ENCODE results near the gene TRMT1L. TPM values are rescaled to one million over a fixed set of nuclear protein-coding genes. Genes with fewer than 3 reads are reported as not detected.

Gene TRMT1L
- total and polyA plus RNA-seq, 5 donors from 2014 or later: 12.3 to 23.7 (median 20.2) TPM

DNA sequence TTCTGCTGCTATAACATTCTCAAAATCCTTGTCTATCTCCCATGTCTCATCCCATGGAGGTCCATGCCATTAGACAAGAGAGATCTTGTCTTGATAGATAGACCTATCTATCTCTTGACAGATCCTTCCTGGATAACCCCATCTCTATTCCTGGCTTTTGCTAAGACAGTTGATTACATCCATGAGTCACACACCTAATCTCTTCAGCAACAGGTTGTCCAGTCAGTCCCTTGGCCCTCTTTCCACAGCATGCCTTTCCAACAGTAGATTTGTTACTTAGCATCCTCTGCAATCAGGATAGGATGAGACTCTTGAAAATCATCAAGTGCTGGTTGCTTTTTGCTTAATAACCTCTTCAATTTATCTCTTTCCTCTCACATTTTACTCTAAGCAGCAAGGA is 46.6 kb downstream of the TRMT1L start:
- Histone ChIP-seq H3K9me3 (ENCODE audit: control insufficient read depth in 2 of 2, low read length in 2 of 2) (peaks cover 14 to 19% of the 10 kb centered on the region in 2 experiments), H3K27me3 (ENCODE audit: control insufficient read depth, insufficient read depth, low read length) (no peaks in the 10 kb centered on the region), H3K36me3 (ENCODE audit: control insufficient read depth, insufficient read depth, low read length) (no peaks in the 10 kb centered on the region), H3K27ac (ENCODE audit: insufficient read depth, low read length, poor library complexity, severe bottlenecking) (no peak overlapping the region), H3K4me3 (ENCODE audit: low read depth, low read length) (no peak overlapping the region), H3K4me1 (ENCODE audit: control insufficient read depth, insufficient read depth, low read length, poor library complexity, severe bottlenecking) (no peaks in the 10 kb centered on the region)
- H3K9me3 Mint-ChIP-seq: peaks cover 5 to 28% (median 14%) of the 10 kb centered on the region in 7 donors
- DNase-seq: no peak
- H3K4me3 Mint-ChIP-seq: no peak overlapping the region
- peaks cover 4% of the 10 kb centered on the region for H3K36me3 Mint-ChIP-seq
- H3K4me1 Mint-ChIP-seq: peaks cover 0 to 8% (median 2%) of the 10 kb centered on the region in 4 donors
- ATAC-seq (ENCODE audit: low read depth in 2 of 2): no peak
- no peaks in the 10 kb centered on the region for H3K27me3 Mint-ChIP-seq
- no peak overlapping the region for H3K27ac Mint-ChIP-seq

DNA sequence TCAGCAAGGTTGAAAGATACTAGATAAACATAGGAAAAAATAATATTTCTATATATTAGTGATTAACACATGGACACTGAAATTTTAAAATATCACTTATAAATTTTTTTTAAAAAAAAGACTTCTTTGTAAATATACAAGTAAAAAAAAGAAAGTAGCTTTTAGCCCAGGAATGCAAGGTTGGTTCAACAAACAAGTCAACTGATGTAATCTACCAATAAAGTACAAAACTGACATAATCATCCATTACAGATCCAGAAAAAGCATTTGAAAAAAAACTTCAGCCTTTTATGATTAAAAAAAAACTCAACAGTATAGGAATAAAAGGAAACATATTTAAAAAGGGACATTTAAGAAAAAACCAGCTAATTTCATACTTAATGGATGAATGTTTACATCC is 48.4 kb downstream of the TRMT1L start:
- Mint-ChIP-seq H3K27me3 (no peaks in the 10 kb centered on the region), H3K4me3 (no peak overlapping the region), H3K27ac (no peak overlapping the region), H3K9me3 (peaks cover 5 to 28% (median 14%) of the 10 kb centered on the region in 7 donors), H3K36me3 (peaks cover 10% of the 10 kb centered on the region), H3K4me1 (peaks cover 0 to 9% (median 2%) of the 10 kb centered on the region in 4 donors)
- Histone ChIP-seq H3K27me3 (ENCODE audit: control insufficient read depth, insufficient read depth, low read length) (no peaks in the 10 kb centered on the region), H3K4me3 (ENCODE audit: low read depth, low read length) (no peak overlapping the region), H3K36me3 (ENCODE audit: control insufficient read depth, insufficient read depth, low read length) (no peaks in the 10 kb centered on the region), H3K4me1 (ENCODE audit: control insufficient read depth, insufficient read depth, low read length, poor library complexity, severe bottlenecking) (no peaks in the 10 kb centered on the region), H3K9me3 (ENCODE audit: control insufficient read depth in 2 of 2, low read length in 2 of 2) (peaks cover 14 to 19% of the 10 kb centered on the region in 2 experiments), H3K27ac (ENCODE audit: insufficient read depth, low read length, poor library complexity, severe bottlenecking) (no peak overlapping the region)
- peak in 1 of 3 donors; percentile 14 for DNase-seq
- ATAC-seq (ENCODE audit: low read depth in 2 of 2): no peak

DNA sequence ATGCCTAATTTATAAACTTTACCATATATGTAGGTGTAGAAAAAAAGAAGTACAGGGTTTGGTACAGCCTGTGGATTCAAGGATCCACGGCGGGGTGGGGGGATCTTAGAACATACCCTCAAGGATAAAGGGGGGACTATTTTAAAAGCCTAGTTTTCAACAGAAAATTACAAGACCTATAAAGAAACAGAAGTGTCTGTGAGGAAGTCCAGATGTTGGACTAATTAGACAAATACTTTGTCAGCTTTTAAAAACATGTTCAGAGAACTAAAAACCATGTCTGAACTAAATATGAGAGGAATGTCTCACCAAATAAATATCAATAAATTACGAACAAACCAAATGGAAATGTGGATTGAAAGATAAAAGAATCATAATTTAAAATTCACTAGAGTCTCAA is 51.6 kb downstream of the TRMT1L start:
- H3K36me3 Mint-ChIP-seq: peaks cover 34% of the 10 kb centered on the region
- peaks cover 0 to 19% (median 0%) of the 10 kb centered on the region in 4 donors for H3K4me1 Mint-ChIP-seq
- H3K4me3 Mint-ChIP-seq: no peak overlapping the region
- no peaks in the 10 kb centered on the region for H3K4me1 ChIP-seq (ENCODE audit: control insufficient read depth, insufficient read depth, low read length, poor library complexity, severe bottlenecking)
- no peak overlapping the region for H3K27ac Mint-ChIP-seq
- H3K9me3 Mint-ChIP-seq: peaks cover 5 to 25% (median 10%) of the 10 kb centered on the region in 7 donors
- H3K9me3 ChIP-seq (ENCODE audit: control insufficient read depth in 2 of 2, low read length in 2 of 2): peaks cover 14 to 19% of the 10 kb centered on the region in 2 experiments
- H3K27me3 ChIP-seq (ENCODE audit: control insufficient read depth, insufficient read depth, low read length): no peaks in the 10 kb centered on the region
- H3K27ac ChIP-seq (ENCODE audit: insufficient read depth, low read length, poor library complexity, severe bottlenecking): no peak overlapping the region
- ATAC-seq (ENCODE audit: low read depth in 2 of 2) (no peak), DNase-seq (no peak)
- H3K4me3 ChIP-seq (ENCODE audit: low read depth, low read length): no peak overlapping the region
- no peaks in the 10 kb centered on the region for H3K27me3 Mint-ChIP-seq
- peaks cover 9% of the 10 kb centered on the region for H3K36me3 ChIP-seq (ENCODE audit: control insufficient read depth, insufficient read depth, low read length)

DNA sequence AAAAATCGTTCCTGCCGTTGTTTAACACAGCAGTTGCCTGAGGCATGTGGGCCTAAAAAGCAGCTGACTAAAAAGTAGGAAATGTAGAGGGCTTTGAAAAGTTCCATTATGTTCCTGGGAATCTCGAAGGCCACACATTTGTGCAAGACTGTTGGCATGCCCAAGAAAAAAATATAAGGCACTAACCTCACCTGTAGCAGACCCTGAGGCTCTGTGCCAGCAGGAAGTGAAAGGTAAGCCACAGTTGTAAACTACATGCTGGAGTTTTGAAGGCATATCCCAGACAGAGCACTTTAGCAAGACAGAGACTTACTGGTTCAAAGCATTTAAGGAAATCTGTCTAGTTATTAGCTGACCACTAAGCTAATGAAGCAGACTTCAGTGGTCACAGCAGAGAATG is 52.7 kb downstream of the TRMT1L start:
- peaks cover 9% of the 10 kb centered on the region for H3K36me3 ChIP-seq (ENCODE audit: control insufficient read depth, insufficient read depth, low read length)
- Mint-ChIP-seq H3K4me3 (no peak overlapping the region), H3K9me3 (peaks cover 3 to 16% (median 7%) of the 10 kb centered on the region in 7 donors), H3K4me1 (peaks cover 0 to 19% (median 0%) of the 10 kb centered on the region in 4 donors), H3K27me3 (no peaks in the 10 kb centered on the region), H3K27ac (peak overlapping the region in 1 of 3 donors; percentile 39), H3K36me3 (peaks cover 44% of the 10 kb centered on the region)
- peaks cover 10 to 13% of the 10 kb centered on the region in 2 experiments for H3K9me3 ChIP-seq (ENCODE audit: control insufficient read depth in 2 of 2, low read length in 2 of 2)
- no peak overlapping the region for H3K27ac ChIP-seq (ENCODE audit: insufficient read depth, low read length, poor library complexity, severe bottlenecking)
- H3K4me3 ChIP-seq (ENCODE audit: low read depth, low read length): no peak overlapping the region
- DNase-seq (no peak), ATAC-seq (ENCODE audit: low read depth in 2 of 2) (no peak)
- no peaks in the 10 kb centered on the region for H3K4me1 ChIP-seq (ENCODE audit: control insufficient read depth, insufficient read depth, low read length, poor library complexity, severe bottlenecking)
- no peaks in the 10 kb centered on the region for H3K27me3 ChIP-seq (ENCODE audit: control insufficient read depth, insufficient read depth, low read length)

DNA sequence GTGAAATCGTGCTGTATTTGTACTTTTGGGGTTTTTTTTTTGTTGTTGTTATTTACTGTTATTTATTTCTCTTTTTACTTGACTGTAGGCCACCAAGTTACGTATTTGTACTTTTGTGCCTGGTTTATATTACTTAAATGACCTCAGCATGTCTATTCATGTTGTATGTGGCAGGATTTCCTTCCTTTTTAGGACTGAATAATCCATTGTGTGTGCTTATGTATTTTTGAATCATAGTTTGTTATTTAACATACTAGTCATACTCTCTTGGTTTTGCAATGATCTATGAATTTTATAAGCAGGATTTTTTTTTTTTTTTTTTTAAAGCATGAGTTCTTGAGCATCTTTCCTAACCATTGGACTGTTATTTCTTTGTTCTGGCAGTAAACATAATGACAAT is 60.2 kb downstream of the TRMT1L start:
- DNase-seq (no peak), ATAC-seq (ENCODE audit: low read depth in 2 of 2) (no peak)
- Histone ChIP-seq H3K4me1 (ENCODE audit: control insufficient read depth, insufficient read depth, low read length, poor library complexity, severe bottlenecking) (no peaks in the 10 kb centered on the region), H3K9me3 (ENCODE audit: control insufficient read depth in 2 of 2, low read length in 2 of 2) (no peaks in the 10 kb centered on the region), H3K4me3 (ENCODE audit: low read depth, low read length) (no peak overlapping the region), H3K27me3 (ENCODE audit: control insufficient read depth, insufficient read depth, low read length) (no peaks in the 10 kb centered on the region), H3K36me3 (ENCODE audit: control insufficient read depth, insufficient read depth, low read length) (peaks cover 44% of the 10 kb centered on the region), H3K27ac (ENCODE audit: insufficient read depth, low read length, poor library complexity, severe bottlenecking) (no peak overlapping the region)
- H3K4me1 Mint-ChIP-seq: peaks cover 0 to 19% (median under 1%) of the 10 kb centered on the region in 4 donors
- peak overlapping the region in 1 of 3 donors; percentile 54 for H3K27ac Mint-ChIP-seq
- H3K36me3 Mint-ChIP-seq: peaks cover 65% of the 10 kb centered on the region
- H3K9me3 Mint-ChIP-seq: peaks cover 0 to 4% (median 0%) of the 10 kb centered on the region in 7 donors
- H3K4me3 Mint-ChIP-seq: no peak overlapping the region
- no peaks in the 10 kb centered on the region for H3K27me3 Mint-ChIP-seq

DNA sequence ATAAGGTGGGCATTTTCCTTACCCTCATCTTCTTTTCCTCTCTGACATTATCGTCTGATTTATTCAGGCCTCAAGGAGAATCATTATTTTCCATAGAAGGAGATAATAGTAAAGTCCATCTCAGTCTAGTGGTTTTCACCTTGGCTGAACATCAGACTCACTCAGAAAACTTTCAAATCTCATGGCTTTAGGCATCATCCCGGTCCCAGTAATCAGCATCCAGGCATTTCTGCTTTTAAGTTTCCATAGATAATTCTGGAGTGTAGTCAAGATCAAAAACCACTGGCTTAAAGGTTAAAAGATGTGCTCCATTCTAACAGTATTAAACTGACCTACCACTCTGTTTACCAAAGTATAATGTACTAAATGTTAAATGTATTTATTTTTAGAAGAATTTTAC is 62.0 kb downstream of the TRMT1L start:
- Mint-ChIP-seq H3K4me3 (no peak overlapping the region), H3K9me3 (peaks cover 0 to 4% (median 0%) of the 10 kb centered on the region in 7 donors), H3K4me1 (peaks cover 0 to 18% (median 4%) of the 10 kb centered on the region in 4 donors), H3K27me3 (no peaks in the 10 kb centered on the region), H3K27ac (peak overlapping the region in 1 of 3 donors; percentile 9), H3K36me3 (peaks cover 51% of the 10 kb centered on the region)
- no peak for ATAC-seq (ENCODE audit: low read depth in 2 of 2)
- Histone ChIP-seq H3K9me3 (ENCODE audit: control insufficient read depth in 2 of 2, low read length in 2 of 2) (no peaks in the 10 kb centered on the region), H3K27me3 (ENCODE audit: control insufficient read depth, insufficient read depth, low read length) (no peaks in the 10 kb centered on the region), H3K36me3 (ENCODE audit: control insufficient read depth, insufficient read depth, low read length) (peaks cover 35% of the 10 kb centered on the region), H3K27ac (ENCODE audit: insufficient read depth, low read length, poor library complexity, severe bottlenecking) (no peak overlapping the region), H3K4me3 (ENCODE audit: low read depth, low read length) (no peak overlapping the region), H3K4me1 (ENCODE audit: control insufficient read depth, insufficient read depth, low read length, poor library complexity, severe bottlenecking) (no peaks in the 10 kb centered on the region)
- no peak for DNase-seq

DNA sequence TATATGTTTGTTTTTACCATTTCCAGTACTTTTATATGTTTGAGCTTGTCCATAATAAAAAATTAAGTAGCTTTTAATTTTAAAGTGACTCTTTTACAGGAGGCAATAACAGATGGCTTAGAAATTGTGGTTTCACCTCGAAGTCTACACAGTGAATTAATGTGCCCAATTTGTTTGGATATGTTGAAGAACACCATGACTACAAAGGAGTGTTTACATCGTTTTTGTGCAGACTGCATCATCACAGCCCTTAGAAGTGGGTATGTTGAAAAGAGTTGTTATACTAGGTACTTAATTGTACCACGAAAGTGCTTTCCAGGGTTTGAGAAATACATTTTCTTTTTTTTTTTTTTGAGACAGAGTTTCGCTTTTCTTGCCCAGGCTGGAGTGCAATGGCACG is 65.3 kb downstream of the TRMT1L start:
- Mint-ChIP-seq H3K36me3 (peaks cover 51% of the 10 kb centered on the region), H3K27me3 (no peaks in the 10 kb centered on the region), H3K4me1 (peaks cover 4 to 15% (median 6%) of the 10 kb centered on the region in 4 donors), H3K9me3 (peaks cover 0 to 4% (median 0%) of the 10 kb centered on the region in 7 donors), H3K4me3 (no peak overlapping the region), H3K27ac (no peak overlapping the region)
- Histone ChIP-seq H3K36me3 (ENCODE audit: control insufficient read depth, insufficient read depth, low read length) (peaks cover 39% of the 10 kb centered on the region), H3K27me3 (ENCODE audit: control insufficient read depth, insufficient read depth, low read length) (no peaks in the 10 kb centered on the region), H3K9me3 (ENCODE audit: control insufficient read depth in 2 of 2, low read length in 2 of 2) (no peaks in the 10 kb centered on the region), H3K4me1 (ENCODE audit: control insufficient read depth, insufficient read depth, low read length, poor library complexity, severe bottlenecking) (no peaks in the 10 kb centered on the region), H3K4me3 (ENCODE audit: low read depth, low read length) (no peak overlapping the region), H3K27ac (ENCODE audit: insufficient read depth, low read length, poor library complexity, severe bottlenecking) (no peak overlapping the region)
- DNase-seq: no peak
- no peak for ATAC-seq (ENCODE audit: low read depth in 2 of 2)

DNA sequence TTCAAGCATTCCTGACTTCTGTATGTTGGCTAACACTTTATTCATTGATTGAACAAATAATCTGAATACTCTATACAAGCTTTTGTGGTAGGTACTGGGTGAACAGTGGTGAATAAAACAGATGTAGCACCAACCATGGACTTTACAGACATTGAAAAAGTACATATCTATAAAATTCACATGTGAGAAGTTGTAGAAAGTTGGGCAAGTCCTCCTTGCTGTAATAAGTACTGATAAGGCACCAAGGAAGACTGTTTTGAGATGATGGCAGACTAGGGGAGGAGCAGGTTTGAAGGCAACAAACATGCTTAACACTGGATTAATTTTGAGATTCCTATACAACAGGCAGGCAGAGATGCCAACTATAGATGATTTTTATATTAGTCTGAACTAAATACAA is 69.0 kb downstream of the TRMT1L start:
- Mint-ChIP-seq H3K27ac (peak overlapping the region in 2 of 3 donors; percentile 9 to 37), H3K4me3 (no peak overlapping the region)

More for the DNA sequence above, 69.0 kb downstream of the TRMT1L start:
- Mint-ChIP-seq H3K27me3 (no peaks in the 10 kb centered on the region), H3K9me3 (peaks cover 0 to 3% (median 0%) of the 10 kb centered on the region in 7 donors), H3K36me3 (peaks cover 23% of the 10 kb centered on the region), H3K4me1 (peaks cover 8 to 28% (median 15%) of the 10 kb centered on the region in 4 donors)
- no peaks in the 10 kb centered on the region for H3K4me1 ChIP-seq (ENCODE audit: control insufficient read depth, insufficient read depth, low read length, poor library complexity, severe bottlenecking)
- peaks cover 20% of the 10 kb centered on the region for H3K36me3 ChIP-seq (ENCODE audit: control insufficient read depth, insufficient read depth, low read length)
- H3K27me3 ChIP-seq (ENCODE audit: control insufficient read depth, insufficient read depth, low read length): no peaks in the 10 kb centered on the region
- no peaks in the 10 kb centered on the region for H3K9me3 ChIP-seq (ENCODE audit: control insufficient read depth in 2 of 2, low read length in 2 of 2)
- no peak for DNase-seq
- no peak overlapping the region for H3K27ac ChIP-seq (ENCODE audit: insufficient read depth, low read length, poor library complexity, severe bottlenecking)
- ATAC-seq (ENCODE audit: low read depth in 2 of 2): no peak
- no peak overlapping the region for H3K4me3 ChIP-seq (ENCODE audit: low read depth, low read length)
